Vagina (tissue), 2 donors: ENCODE results near the gene STAP1. TPM values are rescaled to one million over a fixed set of nuclear protein-coding genes. Genes with fewer than 3 reads are reported as not detected.

Source experiments
- DNase-seq, 2 donors: peaks; one replicate each; pipeline ENCODE4 v3.0.0-alpha.2; 2017; ENCODE audit errors: extremely low spot score in 2 of 2
- H3K27ac ChIP-seq: fragments of 200-600 bp; sonication (generic); one replicate; pipeline ENCODE4 v1.5.1; 2019
- H3K27me3 ChIP-seq: fragments of 200-600 bp; sonication (generic); one replicate; pipeline ENCODE4 v1.5.1; 2019
- H3K36me3 ChIP-seq, 2 donors: fragments of 200-600 bp; sonication (generic); one replicate each; pipeline ENCODE4 v1.5.1; 2017 to 2019
- H3K4me1 ChIP-seq: fragments of 200-600 bp; sonication (generic); one replicate; pipeline ENCODE4 v1.5.1; 2019
- H3K4me3 ChIP-seq, 2 donors: fragments of 200-600 bp; sonication (generic); 1 replicate in 1 of 2; 2 replicates in 1 of 2; pipeline ENCODE4 v1.5.1; 2016 to 2019
- H3K9me3 ChIP-seq: fragments of 200-600 bp; sonication (generic); one replicate; pipeline ENCODE4 v1.5.1; 2019
- CTCF ChIP-seq, 3 experiments: fragments of 450-650 bp in 2 of 3; fragments of 200-600 bp in 1 of 3; sonication (generic) in 1 of 3; IDR thresholded peaks; one replicate each; pipeline ENCODE4 v1.5.1; 2017 to 2019; ENCODE audit warnings: antibody characterized with exemption in 3 of 3, mild to moderate bottlenecking in 2 of 3, moderate library complexity in 2 of 3
- POLR2A ChIP-seq, 2 donors: fragments of 450-650 bp; IDR thresholded peaks; one replicate each; pipeline ENCODE4 v1.6.1; 2017; ENCODE audit warnings: antibody characterized with exemption in 2 of 2, mild to moderate bottlenecking in 2 of 2, moderate library complexity in 2 of 2
- POLR2AphosphoS5 ChIP-seq, 2 donors: sonication (generic); formaldehyde crosslinking; IDR thresholded peaks; one replicate each; pipeline ENCODE4 v1.9.0; 2017; ENCODE audit warnings: antibody characterized with exemption in 2 of 2, mild to moderate bottlenecking in 2 of 2, low read depth in 1 of 2; ENCODE audit not compliant: insufficient read depth in 1 of 2
- intact Hi-C: fragments of 100-400 bp; cut with DNase I; formaldehyde crosslinking; loops from one replicate; pipeline ENCODE4 v1.15.1; 2023
- total RNA-seq: library from RNA; depleted of rRNA; stranded (reverse); fragments of >200 nt; gene quantifications from one replicate; pipeline ENCODE4 v1.2.3, GENCODE V29; 2016

STAP1 gene
- total RNA-seq, 1 donor from 2014 or later: not detected

DNA sequence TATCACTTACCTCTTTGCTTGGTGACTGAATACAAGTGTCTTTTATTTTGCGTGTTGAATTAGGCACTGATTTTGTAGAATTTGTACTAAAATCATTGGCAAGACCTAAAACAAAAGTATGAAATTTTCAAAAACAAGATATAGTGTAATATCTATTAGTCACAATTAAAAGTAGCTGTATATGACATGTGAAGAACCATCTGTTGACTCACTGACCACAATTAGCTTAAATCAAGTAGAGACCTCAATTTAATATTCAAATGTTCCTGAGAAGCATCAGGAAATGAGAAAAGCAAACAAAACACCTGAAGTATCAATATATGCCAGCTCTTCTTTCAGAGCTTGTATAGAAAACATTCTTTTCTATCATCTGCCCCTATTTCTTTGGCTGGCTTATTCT is 18.7 kb upstream of the STAP1 start:
- no peak for TF ChIP-seq POLR2A (IDR thresholded peaks at IDR 0.05)
- no peak for TF ChIP-seq POLR2AphosphoS5 (IDR thresholded peaks at IDR 0.05; ENCODE audit: insufficient read depth in 1 of 2, low read depth in 1 of 2)
- no peak for TF ChIP-seq CTCF (IDR thresholded peaks at IDR 0.05)
- H3K4me3 ChIP-seq: no peak overlapping the region
- H3K27ac ChIP-seq: no peak overlapping the region
- no peak for DNase-seq
- H3K9me3 ChIP-seq: no peaks in the 10 kb centered on the region
- peaks cover 0 to 29% of the 10 kb centered on the region in 2 donors for H3K36me3 ChIP-seq
- intact Hi-C loops: no loop called here
- H3K4me1 ChIP-seq: peaks cover 35% of the 10 kb centered on the region
- H3K27me3 ChIP-seq: no peaks in the 10 kb centered on the region

DNA sequence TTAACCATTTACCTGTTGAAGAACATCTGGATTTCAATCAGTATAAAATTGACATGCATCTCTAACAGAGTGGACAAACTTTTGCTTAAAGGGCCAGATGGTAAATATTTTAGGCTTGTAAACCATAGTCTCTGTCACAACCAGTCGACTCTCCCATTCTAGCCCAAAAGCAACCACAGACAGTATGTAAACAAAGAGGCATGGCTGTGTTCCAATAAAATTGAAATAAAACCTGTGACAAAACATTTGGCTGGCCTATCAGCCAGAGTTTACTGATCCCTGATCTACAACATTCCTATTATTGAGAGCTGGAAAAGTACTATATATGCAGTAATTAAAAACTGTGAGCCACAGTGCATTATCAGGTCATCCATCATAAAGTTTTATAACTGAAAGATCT is 16.5 kb upstream of the STAP1 start:
- Histone ChIP-seq H3K9me3 (no peaks in the 10 kb centered on the region), H3K4me1 (peaks cover 35% of the 10 kb centered on the region), H3K27me3 (no peaks in the 10 kb centered on the region), H3K27ac (no peak overlapping the region), H3K4me3 (no peak overlapping the region), H3K36me3 (peaks cover 0 to 18% of the 10 kb centered on the region in 2 donors)
- intact Hi-C loops: no loop called here
- DNase-seq: no peak
- TF ChIP-seq CTCF (IDR thresholded peaks at IDR 0.05) (no peak), POLR2A (IDR thresholded peaks at IDR 0.05) (no peak), POLR2AphosphoS5 (IDR thresholded peaks at IDR 0.05; ENCODE audit: insufficient read depth in 1 of 2, low read depth in 1 of 2) (no peak)

DNA sequence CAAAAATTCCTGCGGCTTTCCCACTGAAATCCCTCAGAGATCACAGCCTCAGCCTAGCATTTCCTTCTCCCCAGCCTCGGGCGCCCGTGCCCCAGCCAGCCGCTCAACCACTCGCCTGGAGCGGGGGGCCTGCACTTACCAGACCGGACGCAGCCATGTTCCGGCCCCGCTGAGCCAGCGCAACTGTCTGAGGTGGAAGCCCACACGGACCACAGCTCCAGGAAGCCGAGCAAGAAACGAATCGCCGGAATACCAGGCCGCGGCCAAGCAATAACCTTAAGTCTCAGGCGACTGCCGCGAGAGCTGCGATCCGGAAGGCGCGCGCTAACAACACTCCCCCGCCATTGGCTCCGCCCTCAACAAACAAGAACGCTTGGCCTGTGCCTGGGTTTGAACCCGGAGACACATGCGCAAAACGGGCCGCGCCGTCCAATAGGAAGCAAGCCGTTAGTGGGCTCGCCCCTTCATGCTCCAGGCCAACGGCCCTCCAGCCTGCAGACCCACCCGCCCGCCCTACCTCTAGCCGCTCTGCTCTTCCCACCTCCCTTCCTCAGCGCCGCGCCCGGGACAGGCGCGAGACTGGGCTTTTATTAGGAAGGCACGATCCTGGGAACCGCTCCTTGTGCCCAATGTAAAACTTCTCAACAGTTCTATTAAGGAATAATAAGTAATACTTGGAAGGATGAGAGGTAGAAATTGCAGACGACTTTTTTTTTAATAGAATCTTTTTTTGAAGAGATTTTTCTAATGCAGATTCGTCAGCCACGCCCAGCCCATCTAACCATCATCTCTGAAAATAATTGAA is 13.1 kb upstream of the STAP1 start, which contains the start of gene CENPC:
TSS of gene CENPC (minus strand) at position 305 of the 805 bp plus-strand sequence. CDS start at position 157, 148 bp downstream.
- intact Hi-C loops: no loop called here

GRCh38 chr4:67546004-67546356 is 12.5 kb upstream of the STAP1 start:
- H3K9me3 ChIP-seq: no peaks in the 10 kb centered on the region
- H3K27me3 ChIP-seq: no peaks in the 10 kb centered on the region
- H3K4me1 ChIP-seq: peaks cover 35% of the 10 kb centered on the region
- H3K4me3 ChIP-seq: peak overlapping the region; percentile 83 to 86
- TF ChIP-seq CTCF (IDR thresholded peaks at IDR 0.05) (no peak), POLR2A (IDR thresholded peaks at IDR 0.05) (no peak), POLR2AphosphoS5 (IDR thresholded peaks at IDR 0.05; ENCODE audit: insufficient read depth in 1 of 2, low read depth in 1 of 2) (no peak)
- peak overlapping the region; percentile 92 for H3K27ac ChIP-seq
- intact Hi-C loops: no loop called here
- H3K36me3 ChIP-seq: no peaks in the 10 kb centered on the region
- no peak for DNase-seq

More for the DNA sequence above, 13.1 kb upstream of the STAP1 start, which contains the start of gene CENPC:
- H3K9me3 ChIP-seq: no peaks in the 10 kb centered on the region
- TF ChIP-seq POLR2AphosphoS5 (IDR thresholded peaks at IDR 0.05; ENCODE audit: insufficient read depth in 1 of 2, low read depth in 1 of 2): peak; percentile 61 to 93
- TF ChIP-seq POLR2A (IDR thresholded peaks at IDR 0.05): peak in 1 of 2 donors; percentile 67
- no peak for TF ChIP-seq CTCF (IDR thresholded peaks at IDR 0.05)
- peak within 1 kb of the TSS; percentile 92 for H3K27ac ChIP-seq
- peak in 1 of 2 donors; percentile 98 for DNase-seq
- no peaks in the 10 kb centered on the region for H3K27me3 ChIP-seq
- H3K4me3 ChIP-seq: peak within 1 kb of the TSS; percentile 83 to 86
- peaks cover 35% of the 10 kb centered on the region for H3K4me1 ChIP-seq
- peaks cover 0 to 1% of the 10 kb centered on the region in 2 donors for H3K36me3 ChIP-seq

DNA sequence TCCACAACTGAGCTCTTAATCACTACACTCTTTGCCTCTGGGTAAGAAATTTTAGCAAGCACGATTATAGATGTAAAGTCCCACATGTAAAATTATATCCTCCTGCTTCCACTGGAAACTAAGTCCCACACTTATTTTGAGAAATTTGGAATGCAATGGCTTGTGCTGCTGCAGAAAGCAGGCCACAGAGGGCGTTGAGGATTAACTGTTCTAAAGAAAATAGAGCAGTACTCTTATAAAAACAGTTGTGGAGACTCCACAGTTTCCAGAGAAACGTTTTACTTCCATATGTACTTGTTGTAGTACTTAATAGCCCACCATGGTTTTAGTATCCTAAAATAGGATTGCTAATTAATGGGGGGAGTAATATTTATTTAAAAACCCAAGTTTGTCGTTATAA is 11.6 kb upstream of the STAP1 start:
- Histone ChIP-seq H3K4me3 (no peak overlapping the region), H3K9me3 (no peaks in the 10 kb centered on the region), H3K4me1 (peaks cover 28% of the 10 kb centered on the region), H3K27me3 (no peaks in the 10 kb centered on the region), H3K36me3 (no peaks in the 10 kb centered on the region), H3K27ac (no peak overlapping the region)
- no peak for TF ChIP-seq POLR2A (IDR thresholded peaks at IDR 0.05)
- TF ChIP-seq CTCF (IDR thresholded peaks at IDR 0.05): no peak
- TF ChIP-seq POLR2AphosphoS5 (IDR thresholded peaks at IDR 0.05; ENCODE audit: insufficient read depth in 1 of 2, low read depth in 1 of 2): no peak
- intact Hi-C loops: no loop called here
- DNase-seq: no peak
